SK-N-SH (cell line): Measurements from ENCODE around the gene ARID5A. TPM values are rescaled to one million over a fixed set of nuclear protein-coding genes. Genes with fewer than 3 reads are reported as not detected.

Experiments used
- CTCF ChIA-PET: fragments of 300-600, 350-600 bp; formaldehyde crosslinking; extraction: SDS; loops from one replicate; lab custom pipeline; 2021; lab: Yijun Ruan, JAX
- POLR2A ChIA-PET: fragments of 350-600 bp; sonication (Branson Sonifier 250); formaldehyde crosslinking; extraction: SDS; loops from one replicate; lab custom pipeline; 2020; ENCODE audit warnings: antibody characterized with exemption, inconsistent platforms; lab: Yijun Ruan, JAX
- DNase-seq: peaks from one replicate; pipeline ENCODE4 v3.0.0; 2012
- H2AFZ ChIP-seq: fragments of 200-600 bp; sonication (generic); 2 replicates; pipeline ENCODE4 v1.8.1; 2016; ENCODE audit warnings: antibody characterized with exemption, mild to moderate bottlenecking, low read depth
- H3F3A ChIP-seq: fragments of 200-600 bp; sonication (generic); replicated peaks from 2 replicates; pipeline ENCODE3; 2016; ENCODE audit warnings: antibody characterized with exemption, mild to moderate bottlenecking; ENCODE audit not compliant: insufficient read depth
- H3K27ac ChIP-seq, 2 experiments: fragments of 200-500 bp in 1 of 2; fragments of 200-600 bp in 1 of 2; sonication (Bioruptor generic) in 1 of 2; sonication (generic), shearing (Covaris generic) in 1 of 2; 2 replicates each; pipeline versions ENCODE4 v1.5.1 to v1.6.1; 2014 to 2016; ENCODE audit warnings: low read depth in 2 of 2, inconsistent platforms in 1 of 2, low read length in 1 of 2, mild to moderate bottlenecking in 1 of 2, mixed read lengths in 1 of 2
- H3K27me3 ChIP-seq: fragments of 200-600 bp; sonication (generic), shearing (Covaris generic); 2 replicates; pipeline ENCODE4 v1.6.1; 2016; ENCODE audit warnings: mixed run types; ENCODE audit not compliant: insufficient read depth
- H3K36me3 ChIP-seq, 2 experiments: fragments of 200-500 bp in 1 of 2; fragments of 200-600 bp in 1 of 2; sonication (Bioruptor generic) in 1 of 2; sonication (generic) in 1 of 2; replicated peaks in 1 of 2; 2 replicates each; pipeline versions ENCODE3 to v1.5.1; 2014 to 2016; ENCODE audit warnings: low read length in 1 of 2, mild to moderate bottlenecking in 1 of 2; ENCODE audit not compliant: insufficient read depth in 2 of 2, control insufficient read depth in 1 of 2
- H3K4me1 ChIP-seq, 2 experiments: fragments of 200-500 bp in 1 of 2; fragments of 200-600 bp in 1 of 2; sonication (Bioruptor generic) in 1 of 2; sonication (generic), shearing (Covaris generic) in 1 of 2; 2 replicates each; pipeline versions ENCODE4 v1.5.1 to v1.6.1; 2014 to 2016; ENCODE audit warnings: low read depth in 1 of 2, low read length in 1 of 2, mixed run types in 1 of 2; ENCODE audit not compliant: insufficient read depth in 2 of 2, control insufficient read depth in 1 of 2
- H3K4me2 ChIP-seq: fragments of 200-600 bp; sonication (generic), shearing (Covaris generic); 2 replicates; pipeline ENCODE4 v1.6.1; 2017; ENCODE audit warnings: mixed run types
- H3K4me3 ChIP-seq, 2 experiments: fragments of 200-500 bp in 1 of 2; fragments of 200-600 bp in 1 of 2; sonication (Bioruptor generic) in 1 of 2; sonication (generic), shearing (Covaris generic) in 1 of 2; 2 replicates each; pipeline versions ENCODE4 v1.5.1 to v1.8.1; 2014 to 2016; ENCODE audit warnings: low read depth in 2 of 2, inconsistent platforms in 1 of 2, low read length in 1 of 2, mild to moderate bottlenecking in 1 of 2, mixed read lengths in 1 of 2, moderate library complexity in 1 of 2
- H3K79me2 ChIP-seq: fragments of 200-600 bp; sonication (generic); 2 replicates; pipeline ENCODE4 v1.8.1; 2017; ENCODE audit warnings: mild to moderate bottlenecking; ENCODE audit not compliant: insufficient read depth
- H3K9ac ChIP-seq: fragments of 200-600 bp; sonication (generic); 2 replicates; pipeline ENCODE4 v1.6.1; 2017; ENCODE audit warnings: mixed run types
- H3K9me2 ChIP-seq: fragments of 200-600 bp; sonication (generic); 2 replicates; pipeline ENCODE4 v1.6.1; 2017; ENCODE audit warnings: mixed run types
- H3K9me3 ChIP-seq: fragments of 200-600 bp; sonication (generic); 2 replicates; pipeline ENCODE4 v1.6.1; 2017; ENCODE audit warnings: mixed run types, mild to moderate bottlenecking, moderate library complexity
- H4K20me1 ChIP-seq: fragments of 200-600 bp; sonication (generic); 2 replicates; pipeline ENCODE4 v1.6.1; 2017; ENCODE audit warnings: mild to moderate bottlenecking, mixed run types; ENCODE audit not compliant: insufficient read depth
- EZH2phosphoT487 ChIP-seq: fragments of 200-600 bp; sonication (generic); IDR thresholded peaks from 2 replicates; pipeline ENCODE4 v1.6.1; 2017; ENCODE audit warnings: low read depth, mixed run types, mild to moderate bottlenecking, antibody characterized with exemption, moderate library complexity, borderline replicate concordance
- JUND ChIP-seq: IDR thresholded peaks from 2 replicates; pipeline ENCODE4 v1.4.0; 2012
- NRF1 ChIP-seq: IDR thresholded peaks from 2 replicates; pipeline ENCODE4 v1.6.1; 2012; ENCODE audit warnings: low read depth, mild to moderate bottlenecking, low read length
- PBX3 ChIP-seq: IDR thresholded peaks from 2 replicates; pipeline ENCODE4; 2012
- POLR2AphosphoS5 ChIP-seq: IDR thresholded peaks from 2 replicates; pipeline ENCODE4 v1.6.1; 2012; ENCODE audit warnings: low read depth, low read length
- RCOR1 ChIP-seq: fragments of 150-350 bp; IDR thresholded peaks from 2 replicates; pipeline ENCODE4 v1.6.1; 2017; ENCODE audit warnings: antibody characterized with exemption, low read length
- REST ChIP-seq: IDR thresholded peaks from 2 replicates; pipeline ENCODE4 v1.6.1; 2012; ENCODE audit warnings: mild to moderate bottlenecking, low read depth, low read length, moderate library complexity
- RFX5 ChIP-seq: IDR thresholded peaks from 2 replicates; pipeline ENCODE4 v1.6.1; 2012; ENCODE audit warnings: mild to moderate bottlenecking, improper control_type of control experiment, low read length
- SIN3A ChIP-seq: IDR thresholded peaks from 2 replicates; pipeline ENCODE4 v1.6.1; 2012; ENCODE audit warnings: low read depth, mild to moderate bottlenecking, low read length, moderate library complexity, borderline replicate concordance
- TAF1 ChIP-seq: IDR thresholded peaks from 2 replicates; pipeline ENCODE4 v1.6.1; 2012; ENCODE audit warnings: low read depth, mild to moderate bottlenecking, low read length, moderate library complexity, borderline replicate concordance
- TEAD4 ChIP-seq: IDR thresholded peaks from 2 replicates; pipeline ENCODE4 v1.4.0; 2012; ENCODE audit warnings: mild to moderate bottlenecking, borderline replicate concordance; ENCODE audit not compliant: insufficient read depth
- USF2 ChIP-seq: fragments of 150-350 bp; IDR thresholded peaks from 2 replicates; pipeline ENCODE4 v1.6.1; 2017; ENCODE audit warnings: antibody characterized with exemption, low read length, low read depth, borderline replicate concordance
- WGBS: methylation state at CpG from one replicate; pipeline ENCODE4 v1.1.6; 2017; ENCODE audit warnings: low lambda C conversion rate; 5-methylcytosine and 5-hydroxymethylcytosine counted together
- polyA plus RNA-seq, 3 experiments: library from polyadenylated mRNA; depleted of rRNA; stranded (reverse); fragments of >200 nt; gene quantifications; 2 replicates each; pipeline ENCODE4 v1.2.3, GENCODE V29; 2012

Gene ARID5A
- polyA plus RNA-seq, 1 of the 3 experiments (the other 2 are of a cell fraction): 3.3 TPM

GRCh38 chr2:96541398-96542152 is 5.0 kb downstream of the ARID5A start:
- Histone ChIP-seq H3K27me3 (no peaks in the 10 kb centered on the region), H3K9ac (no peak overlapping the region), H3K79me2 (peaks cover 6% of the 10 kb centered on the region; the same call in 1 of the 2 replicates), H3K4me3 (no peak overlapping the region), H4K20me1 (peaks cover 22% of the 10 kb centered on the region; the same call in 1 of the 2 replicates), H3K27ac (no peak overlapping the region), H3F3A (no peaks in the 10 kb centered on the region), H3K36me3 (peaks cover 0 to 2% of the 10 kb centered on the region in 2 experiments), H3K9me2 (no peaks in the 10 kb centered on the region), H2AFZ (no peak overlapping the region), H3K4me2 (no peak overlapping the region), H3K4me1 (peaks cover 6 to 7% of the 10 kb centered on the region in 2 experiments; a peak in 1 of 4 replicates), H3K9me3 (no peaks in the 10 kb centered on the region)
- no peak for TF ChIP-seq POLR2AphosphoS5
- TF ChIP-seq REST: no peak
- WGBS: 94% methylated on average over 4 of the region's 4 CpGs
- ChIA-PET CTCF (interaction anchor here (1.5 to 8.6 kb wide), 2 partner anchors 13 to 31 kb away, joined by 5 to 91 read pairs; no protein-coding TSS in a partner anchor), POLR2A (no interaction called here)
- DNase-seq: peak; percentile 33

- Histone ChIP-seq H3K79me2 (peaks cover 5% of the 10 kb centered on the region; the same call in 1 of the 2 replicates), H3K4me3 (no peak overlapping the region), H3K4me1 (peaks cover 3 to 5% of the 10 kb centered on the region in 2 experiments; a peak in 1 of 4 replicates), H3K4me2 (no peak overlapping the region), H2AFZ (no peak overlapping the region), H3K36me3 (peaks cover 0 to 2% of the 10 kb centered on the region in 2 experiments), H3F3A (peaks cover under 1% of the 10 kb centered on the region), H3K9me3 (no peaks in the 10 kb centered on the region), H3K27ac (no peak overlapping the region), H3K9me2 (no peaks in the 10 kb centered on the region), H3K9ac (no peak overlapping the region), H3K27me3 (no peaks in the 10 kb centered on the region), H4K20me1 (peaks cover 21% of the 10 kb centered on the region; the same call in 1 of the 2 replicates)
- TF ChIP-seq EZH2phosphoT487 (no peak), REST (no peak), SIN3A (no peak), RFX5 (no peak), NRF1 (no peak), PBX3 (no peak), RCOR1 (no peak), TAF1 (no peak), TEAD4 (no peak), JUND (no peak), USF2 (no peak)
- DNase-seq: no peak
- CTCF ChIA-PET: interaction anchor here (1.5 to 8.6 kb wide), 2 partner anchors 12 to 32 kb away, joined by 5 to 91 read pairs; no protein-coding TSS in a partner anchor
- WGBS: 91% methylated on average over 8 of the region's 8 CpGs
- POLR2A ChIA-PET: no interaction called here
Measured at GRCh38 chr2:96542357-96542977, 5.9 kb downstream of the ARID5A start.
